GM19463 (cell line): ENCODE measurements around the gene CNTROB.

Experiments used
- ATAC-seq: cut with Tn5 transposase; IDR thresholded peaks from one replicate; pipeline ENCODE4 v1.9.1; 2021; ENCODE audit warnings: mild to moderate bottlenecking, moderate library complexity; ENCODE audit not compliant: unreplicated experiment

Gene CNTROB

DNA sequence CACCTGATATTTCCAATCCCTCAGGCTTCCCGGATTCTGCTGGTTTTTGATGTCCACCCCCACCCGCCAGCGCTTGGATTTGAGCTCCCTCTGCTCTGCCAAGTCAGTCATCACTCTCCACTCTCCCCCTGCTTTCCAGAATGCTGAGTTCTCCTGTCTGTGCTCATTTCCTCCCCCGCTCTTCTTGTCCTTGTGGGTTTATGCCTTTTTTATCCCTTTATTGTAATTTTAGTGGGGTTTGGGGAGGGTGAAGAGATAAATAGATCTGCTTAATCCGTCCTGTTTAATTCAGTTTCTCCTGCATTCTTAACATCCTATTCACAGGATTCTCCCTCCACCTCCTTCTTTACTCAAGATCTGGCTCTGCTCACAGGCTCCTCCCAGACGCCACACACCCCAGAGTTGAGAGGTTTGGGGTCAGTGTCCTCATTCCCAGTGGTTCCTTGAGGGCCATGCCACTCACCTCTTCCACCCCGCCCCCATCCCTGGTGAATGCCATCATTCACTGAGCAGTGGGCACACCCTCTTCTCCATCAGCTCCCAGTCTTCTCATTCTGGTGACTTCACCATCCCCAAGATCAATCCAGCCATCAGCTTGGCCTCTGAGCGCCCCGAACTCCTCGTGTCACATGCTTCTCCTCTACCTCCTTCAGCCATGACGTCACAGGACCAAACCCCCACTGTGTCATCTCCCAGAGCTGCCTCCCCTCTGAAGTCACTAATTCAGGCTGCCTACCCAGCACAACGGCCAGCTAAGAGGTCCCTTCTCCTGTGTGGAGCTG, 55.3 kb downstream of the CNTROB start:
- no peak for ATAC-seq

DNA sequence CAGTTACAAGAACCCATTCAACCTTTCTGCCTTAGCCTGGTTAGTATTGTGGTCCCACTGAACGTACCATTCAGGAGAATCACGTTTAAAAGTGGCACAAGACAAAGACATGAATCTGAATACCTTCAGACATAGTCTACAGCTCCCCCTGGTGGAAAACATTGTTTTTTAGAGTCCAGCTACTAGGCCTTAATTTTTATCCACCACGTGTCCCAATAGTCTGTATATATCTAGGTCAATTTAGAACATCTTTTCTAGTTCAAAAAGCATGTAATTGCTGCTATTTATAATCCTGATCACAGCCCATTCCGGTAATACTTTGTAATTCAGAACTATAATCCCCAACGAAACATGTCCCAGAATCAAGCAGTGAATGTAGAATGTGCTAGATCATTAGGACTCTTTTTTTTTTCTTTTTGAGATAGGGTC, 56.8 kb downstream of the CNTROB start:
- ATAC-seq = no peak

DNA sequence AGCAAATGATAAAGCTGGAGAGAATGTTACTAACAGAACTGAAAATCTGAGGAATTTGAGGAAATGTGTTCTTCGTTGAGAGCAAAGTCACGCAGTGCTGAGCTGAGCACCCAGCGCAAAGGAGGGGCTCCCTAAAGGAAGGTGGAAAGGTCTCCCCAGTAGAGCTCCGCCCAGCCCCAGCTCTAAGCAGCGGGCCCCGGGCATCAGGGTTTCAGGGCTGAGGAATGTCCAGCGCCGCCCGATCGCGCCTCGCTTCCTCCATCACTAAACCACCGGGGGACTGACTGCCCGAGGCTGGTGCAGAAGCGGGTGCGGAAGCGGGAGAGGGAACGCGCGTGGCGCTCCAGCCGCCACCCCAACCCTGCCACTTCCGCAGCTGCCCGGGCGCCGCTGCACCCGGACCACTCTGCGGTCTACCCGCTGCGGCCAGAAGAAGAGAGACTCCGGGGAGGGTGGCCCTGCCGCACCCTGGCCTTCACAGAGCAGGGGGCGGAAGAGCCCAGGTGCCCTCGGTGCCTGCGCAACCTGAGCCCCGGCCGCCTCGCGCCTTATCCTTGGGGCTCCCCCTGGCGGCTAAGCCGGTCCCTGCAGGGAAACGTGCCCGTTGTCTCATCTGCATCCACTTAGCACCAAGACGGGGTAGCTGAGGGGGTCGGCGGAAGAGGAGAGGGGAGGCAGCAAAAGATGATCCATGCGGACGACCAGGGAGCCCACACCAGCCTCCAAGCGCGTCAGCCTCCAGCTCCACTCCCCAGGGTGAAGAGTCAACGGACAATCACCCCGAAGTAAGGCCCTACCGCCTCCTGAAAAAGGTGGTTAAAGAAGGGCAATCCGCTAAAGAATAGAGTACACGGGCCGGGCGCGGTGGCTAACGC, 58.0 kb downstream of the CNTROB start:
- peak; percentile 75 for ATAC-seq

DNA sequence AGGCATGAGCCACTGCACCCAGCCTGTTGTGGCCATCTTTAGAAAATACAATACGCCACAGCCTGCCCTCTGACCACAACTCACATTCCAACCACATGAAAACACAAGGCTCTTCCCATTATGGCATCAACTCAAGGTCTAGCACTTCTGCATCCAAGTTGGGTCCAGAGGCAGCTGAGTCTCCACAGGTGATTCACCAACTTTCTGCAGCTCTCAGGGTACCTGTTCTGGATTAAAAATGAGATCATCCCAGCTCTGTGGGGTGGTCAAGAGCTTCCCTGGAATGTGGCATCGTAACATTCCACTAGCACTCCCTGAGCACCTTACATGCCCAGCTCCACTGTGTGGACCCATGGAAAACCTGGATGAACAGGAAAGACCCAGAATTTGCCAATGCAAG, 60.5 kb downstream of the CNTROB start:
- ATAC-seq = no peak

DNA sequence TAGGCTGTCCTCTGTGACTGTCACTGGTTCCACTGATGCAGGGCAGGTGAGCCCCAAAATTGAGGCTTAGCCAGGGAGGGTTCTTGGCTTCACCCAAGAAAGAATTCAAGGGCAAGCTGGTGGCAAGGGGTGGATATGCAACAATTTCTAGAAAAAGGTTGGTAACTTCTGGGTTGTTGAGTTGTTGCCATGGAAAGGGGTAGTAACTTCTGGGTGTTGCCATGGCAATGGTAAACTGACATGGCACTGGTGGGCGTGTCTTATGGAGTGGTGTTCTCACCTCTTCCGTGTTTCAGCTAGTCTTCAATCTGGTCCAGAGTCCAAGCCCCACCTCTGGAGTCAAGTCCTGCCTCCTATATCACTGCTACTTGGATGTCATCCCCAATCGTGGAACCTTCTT, 60.9 kb downstream of the CNTROB start:
- no peak for ATAC-seq

DNA sequence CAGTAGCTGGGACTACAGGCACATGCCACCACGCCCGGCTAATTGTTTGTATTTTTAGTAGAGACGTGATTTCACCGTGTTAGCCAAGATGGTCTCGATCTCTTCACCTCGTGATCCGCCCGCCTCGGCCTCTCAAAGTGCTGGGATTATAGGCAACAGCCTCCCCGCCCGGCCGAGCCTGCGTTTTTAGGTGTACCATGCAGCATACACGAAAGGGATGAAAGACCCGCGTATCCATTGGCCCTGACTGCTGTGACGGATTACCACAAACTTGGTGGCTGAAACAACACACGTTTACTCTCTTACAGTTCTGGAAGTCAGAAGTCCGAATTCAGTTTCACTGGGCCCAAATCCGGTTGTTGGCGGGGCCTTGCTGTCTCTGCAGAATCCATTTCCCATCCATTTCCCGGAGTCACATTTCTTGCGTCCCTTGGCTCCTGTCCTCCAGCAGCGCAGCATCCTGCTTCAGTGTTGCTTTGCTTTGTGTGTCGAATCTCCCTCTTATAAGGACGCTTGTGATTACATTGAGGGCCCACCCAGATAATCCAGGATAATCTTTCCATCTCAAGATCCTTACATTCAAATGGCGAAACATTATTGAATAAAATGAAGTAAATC, 62.1 kb downstream of the CNTROB start:
- ATAC-seq = no peak

DNA sequence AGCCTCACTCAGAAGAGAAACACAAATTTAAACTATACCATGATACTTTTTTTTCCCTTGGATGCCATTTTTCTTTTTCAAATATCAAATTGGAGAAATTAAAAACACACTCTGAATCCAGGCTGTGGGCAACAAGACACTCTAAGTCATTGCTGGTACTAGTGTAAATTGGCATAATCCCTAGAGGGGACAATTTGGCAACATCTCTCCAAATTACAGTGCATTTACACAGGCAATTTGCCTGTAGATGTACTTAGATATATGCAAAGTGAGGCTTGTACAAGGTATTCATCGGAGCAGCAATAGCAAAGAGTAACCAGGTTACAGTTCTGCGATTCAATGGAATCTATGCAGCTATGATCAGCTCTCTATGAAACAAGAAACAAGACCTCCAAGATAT, 63.7 kb downstream of the CNTROB start:
- no peak for ATAC-seq

DNA sequence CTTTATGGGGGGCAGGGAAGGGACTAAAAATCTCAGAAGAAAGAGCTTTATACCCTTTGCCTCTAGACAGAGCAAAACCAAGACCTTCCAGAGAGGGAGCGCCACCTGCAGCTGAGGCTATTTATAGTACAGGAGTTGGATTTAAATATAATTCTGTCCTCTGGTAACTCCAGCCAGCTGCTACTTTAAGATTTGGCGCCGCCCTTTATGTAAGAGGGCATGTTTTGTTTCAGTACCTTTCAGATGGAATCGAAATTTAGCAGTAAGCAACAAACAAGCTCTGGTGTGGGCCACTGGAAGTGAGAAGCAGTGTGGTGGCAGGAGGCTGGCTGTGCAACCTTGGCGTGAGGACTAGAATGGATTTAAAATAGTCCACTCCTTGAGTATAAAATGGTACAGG, 65.2 kb downstream of the CNTROB start:
- no peak for ATAC-seq
